ENCODE results near the gene ZNF580. TPM values are rescaled to one million over a fixed set of nuclear protein-coding genes. Genes with fewer than 3 reads are reported as not detected.
A peak's percentile ranks its signal among the peaks of the same experiment; 100 is the strongest.

The ZNF580 gene
- total RNA-seq, 1 experiment from 2014 or later = 22.8 TPM

- Mint-ChIP-seq H3K4me3 (peak overlapping the region; percentile 74 to 87), H3K4me1 (peaks cover 33% of the 10 kb centered on the region in 2 experiments), H3K36me3 (ENCODE audit: insufficient read depth in 1 of 3, low read depth in 3 of 3) (peaks cover 14 to 25% (median 23%) of the 10 kb centered on the region in 3 experiments), H3K27ac (peak overlapping the region; percentile 68 to 99 (median 98); a peak in 5 of 7 replicates), H3K9me3 (peaks cover 2 to 4% of the 10 kb centered on the region in 2 experiments; a peak in 1 of 5 replicates), H3K27me3 (ENCODE audit: low read depth) (no peaks in the 10 kb centered on the region)
- H4K91ac ChIP-seq (ENCODE audit: insufficient read length, low read depth, low read length) = no peak overlapping the region
- no peak overlapping the region for H2BK20ac ChIP-seq (ENCODE audit: low read depth, low read length, poor library complexity, severe bottlenecking)
- no peak overlapping the region for H2BK120ac ChIP-seq (ENCODE audit: low read depth, low read length, poor library complexity, severe bottlenecking)
- H3K9ac ChIP-seq (ENCODE audit: extremely low read depth, insufficient read length, low read length) = no peak overlapping the region
- no peak overlapping the region for H2BK12ac ChIP-seq (ENCODE audit: insufficient read length, low read depth, low read length)
- no peak overlapping the region for H3T11ph ChIP-seq (ENCODE audit: low read length)
- H3K56ac ChIP-seq (ENCODE audit: insufficient read length, low read depth, low read length) = no peak overlapping the region
- peak; percentile 97 for DNase-seq
- no peaks in the 10 kb centered on the region; the same call in 1 of the 2 replicates for H3K79me2 ChIP-seq (ENCODE audit: insufficient read depth, low read length)
- peak overlapping the region; percentile 91 for H3K27ac ChIP-seq (ENCODE audit: insufficient read length, low read depth, low read length)
- H3K4ac ChIP-seq (ENCODE audit: low read depth, low read length) = no peak overlapping the region
- no peak overlapping the region for H4K5ac ChIP-seq (ENCODE audit: insufficient read length, low read depth, low read length)
- no peak for TF ChIP-seq CTCF (conservative IDR thresholded peaks at IDR 0.05)
- no peaks in the 10 kb centered on the region for H3K27me3 ChIP-seq (ENCODE audit: insufficient read depth, low read length)
- peaks cover 4% of the 10 kb centered on the region for H3K79me1 ChIP-seq (ENCODE audit: insufficient read depth, low read depth, low read length, poor library complexity, severe bottlenecking)
- H2AFZ ChIP-seq (ENCODE audit: low read length) = no peak overlapping the region
- H3K14ac ChIP-seq (ENCODE audit: insufficient read depth, low read length) = peak overlapping the region; percentile 74
- H3K23ac ChIP-seq (ENCODE audit: insufficient read length, low read depth, low read length) = no peak overlapping the region
- peak overlapping the region; percentile 91 for H3K4me2 ChIP-seq (ENCODE audit: insufficient read depth, insufficient read length, low read length)
- H2AK5ac ChIP-seq (ENCODE audit: insufficient read length, low read length) = no peak overlapping the region
- peak overlapping the region; percentile 68 for H3K18ac ChIP-seq (ENCODE audit: insufficient read length, low read depth, low read length)
- peaks cover 8% of the 10 kb centered on the region for H3K23me2 ChIP-seq (ENCODE audit: insufficient read length, low read depth, low read length, poor library complexity, severe bottlenecking)
- no peak overlapping the region for H4K8ac ChIP-seq (replicated peaks; ENCODE audit: insufficient read length, low read depth, low read length)
- no CpG with 5 or more reads among the region's 43 CpGs for WGBS (ENCODE audit: extremely low coverage, insufficient read length, low lambda C conversion rate)
- H2BK5ac ChIP-seq (ENCODE audit: insufficient read length, low read length) = no peak overlapping the region
- no peak overlapping the region for H2BK15ac ChIP-seq (ENCODE audit: low read depth, low read length)
- peaks cover 4% of the 10 kb centered on the region; the same call in 1 of the 2 replicates for H3K4me1 ChIP-seq (ENCODE audit: insufficient read depth, low read length)
- H4K20me1 ChIP-seq (ENCODE audit: control insufficient read depth, insufficient read depth, insufficient read length) = no peaks in the 10 kb centered on the region
- no peaks in the 10 kb centered on the region for H3K9me3 ChIP-seq (ENCODE audit: control insufficient read depth, low read depth, low read length)
Measured at GRCh38 chr19:55605207-55605636, 35.6 kb upstream of the ZNF580 start.
